Esophagus squamous epithelium (tissue), 5 donors: Measurements from ENCODE around the gene CEACAM20. TPM values are rescaled to one million over a fixed set of nuclear protein-coding genes. Genes with fewer than 3 reads are reported as not detected.
"Not testable (repeated sequence)": the region's sequence is repeated elsewhere in the genome, so short reads cannot be mapped to it uniquely, and the experiment has no call there.

Source experiments
- DNase-seq: peaks from one replicate; lab custom pipeline; 2025; lab: John Stamatoyannopoulos, UW
- H3K27ac ChIP-seq, 4 donors: fragments of 200-600 bp; sonication (generic); one replicate each; pipeline ENCODE4 v1.5.1; 2016 to 2019; ENCODE audit warnings: mild to moderate bottlenecking in 1 of 4
- H3K27me3 ChIP-seq, 4 donors: fragments of 200-600 bp; sonication (generic); 1 replicate in 3 of 4; 2 replicates in 1 of 4; pipeline versions ENCODE4 v1.5.1 to v1.6.0; 2017 to 2021; ENCODE audit warnings: antibody characterized with exemption in 1 of 4
- H3K36me3 ChIP-seq, 3 donors: fragments of 200-600 bp; sonication (generic); one replicate each; pipeline ENCODE4 v1.5.1; 2016 to 2019
- H3K4me1 ChIP-seq, 3 donors: fragments of 200-600 bp; sonication (generic); one replicate each; pipeline ENCODE4 v1.5.1; 2017 to 2019
- H3K4me3 ChIP-seq, 4 donors: fragments of 200-600 bp; sonication (generic); 1 replicate in 3 of 4; 2 replicates in 1 of 4; pipeline ENCODE4 v1.5.1; 2016 to 2019; ENCODE audit warnings: mild to moderate bottlenecking in 2 of 4, moderate library complexity in 1 of 4
- H3K9me3 ChIP-seq, 3 donors: fragments of 200-600 bp; sonication (generic); one replicate each; pipeline ENCODE4 v1.5.1; 2016 to 2019
- CTCF ChIP-seq, 6 experiments: fragments of 450-650 bp in 4 of 6; fragments of 200-600 bp in 2 of 6; sonication (generic) in 2 of 6; IDR thresholded peaks; one replicate each; pipeline ENCODE4 v1.5.1; 2016 to 2019; ENCODE audit warnings: antibody characterized with exemption in 6 of 6, mild to moderate bottlenecking in 4 of 6, moderate library complexity in 4 of 6
- POLR2A ChIP-seq, 4 donors: fragments of 450-650 bp; IDR thresholded peaks; one replicate each; pipeline ENCODE4 v1.6.1; 2017; ENCODE audit warnings: antibody characterized with exemption in 4 of 4, mild to moderate bottlenecking in 4 of 4, moderate library complexity in 3 of 4
- WGBS, 2 donors: methylation state at CpG; one replicate each; pipeline ENCODE4 v1.1.5; 2018; 5-methylcytosine and 5-hydroxymethylcytosine counted together
- intact Hi-C: fragments of 100-400 bp; cut with DNase I; formaldehyde crosslinking; loops from one replicate; pipeline ENCODE4 v1.15.0; 2022
- total RNA-seq, 4 donors: library from RNA; depleted of rRNA; stranded (reverse); fragments of >200 nt; gene quantifications; one replicate each; pipeline ENCODE4 v1.1.0, GENCODE V29; 2016
- donor health status: DM: yes; HTN: yes; CAD: no.

CEACAM20 gene
- total RNA-seq, 4 donors from 2014 or later, result not detected

- Histone ChIP-seq H3K4me3 (no peak overlapping the region), H3K9me3 (no peaks in the 10 kb centered on the region), H3K27ac (no peak overlapping the region), H3K36me3 (no peaks in the 10 kb centered on the region), H3K4me1 (no peaks in the 10 kb centered on the region), H3K27me3 (peaks cover 0 to 8% (median 0%) of the 10 kb centered on the region in 4 donors)
- intact Hi-C loops, result no loop called here
- DNase-seq, result no peak
- 74 to 80% methylated on average over 5 of the region's 5 CpGs for WGBS, 2 donors
- no peak for TF ChIP-seq CTCF (IDR thresholded peaks at IDR 0.05)
- TF ChIP-seq POLR2A (IDR thresholded peaks at IDR 0.05), result no peak
Measured at GRCh38 chr19:44551850-44552249, 22.4 kb upstream of the CEACAM20 start.

DNA sequence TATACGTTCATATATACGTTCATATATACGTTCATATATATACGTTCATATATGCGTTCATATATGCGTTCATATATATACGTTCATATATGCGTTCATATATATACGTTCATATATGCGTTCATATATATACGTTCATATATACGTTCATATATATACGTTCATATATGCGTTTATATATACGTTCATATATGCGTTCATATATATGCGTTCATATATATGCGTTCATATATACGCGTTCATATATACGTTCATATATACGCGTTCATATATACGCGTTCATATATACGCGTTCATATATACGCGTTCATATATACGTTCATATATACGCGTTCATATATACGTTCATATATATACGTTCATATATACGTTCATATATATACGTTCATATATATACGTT is 21.5 kb upstream of the CEACAM20 start:
- intact Hi-C loops, H3K27me3 ChIP-seq, H3K4me3 ChIP-seq, H3K36me3 ChIP-seq, H3K9me3 ChIP-seq, DNase-seq, H3K27ac ChIP-seq, H3K4me1 ChIP-seq: not testable (repeated sequence)
- WGBS, 2 donors, result 92 to 93% methylated on average over 37 of the region's 37 CpGs

DNA sequence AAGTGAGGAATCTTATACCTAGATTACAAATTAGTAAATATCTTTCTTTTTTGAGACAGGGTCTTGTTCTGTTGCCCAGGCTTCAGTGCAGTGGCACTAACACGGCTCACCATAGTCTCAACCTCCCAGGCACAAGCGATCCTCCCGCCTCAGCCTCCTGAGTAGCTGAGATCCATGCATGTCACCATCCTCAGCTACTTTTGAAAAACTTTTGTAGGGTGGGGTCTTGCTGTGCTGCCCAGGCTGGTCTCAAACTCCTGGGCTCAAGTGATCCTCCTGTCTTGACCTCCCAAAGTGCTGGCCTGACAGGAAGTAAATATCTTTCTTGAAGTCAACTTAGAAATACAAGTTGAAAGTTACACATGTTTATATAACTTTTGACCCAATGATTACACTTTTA is 20.0 kb upstream of the CEACAM20 start:
- Histone ChIP-seq H3K4me1 (no peaks in the 10 kb centered on the region), H3K27me3 (peaks cover 0 to 11% (median 0%) of the 10 kb centered on the region in 4 donors), H3K9me3 (no peaks in the 10 kb centered on the region), H3K4me3 (no peak overlapping the region), H3K27ac (no peak overlapping the region), H3K36me3 (no peaks in the 10 kb centered on the region)
- TF ChIP-seq CTCF (IDR thresholded peaks at IDR 0.05), result no peak
- TF ChIP-seq POLR2A (IDR thresholded peaks at IDR 0.05), result no peak
- WGBS, 2 donors, result 92 to 100% methylated on average over 3 of the region's 3 CpGs
- intact Hi-C loops, result no loop called here
- DNase-seq, result no peak

GRCh38 chr19:44548736-44549135 is 19.3 kb upstream of the CEACAM20 start:
- intact Hi-C loops, result no loop called here
- Histone ChIP-seq H3K9me3 (no peaks in the 10 kb centered on the region), H3K4me1 (no peaks in the 10 kb centered on the region), H3K27ac (no peak overlapping the region), H3K4me3 (no peak overlapping the region), H3K27me3 (peaks cover 0 to 19% (median 0%) of the 10 kb centered on the region in 4 donors), H3K36me3 (no peaks in the 10 kb centered on the region)
- no peak for DNase-seq
- WGBS, 2 donors, result 71 to 79% methylated on average over 4 of the region's 4 CpGs
- TF ChIP-seq POLR2A (IDR thresholded peaks at IDR 0.05), result no peak
- no peak for TF ChIP-seq CTCF (IDR thresholded peaks at IDR 0.05)

DNA sequence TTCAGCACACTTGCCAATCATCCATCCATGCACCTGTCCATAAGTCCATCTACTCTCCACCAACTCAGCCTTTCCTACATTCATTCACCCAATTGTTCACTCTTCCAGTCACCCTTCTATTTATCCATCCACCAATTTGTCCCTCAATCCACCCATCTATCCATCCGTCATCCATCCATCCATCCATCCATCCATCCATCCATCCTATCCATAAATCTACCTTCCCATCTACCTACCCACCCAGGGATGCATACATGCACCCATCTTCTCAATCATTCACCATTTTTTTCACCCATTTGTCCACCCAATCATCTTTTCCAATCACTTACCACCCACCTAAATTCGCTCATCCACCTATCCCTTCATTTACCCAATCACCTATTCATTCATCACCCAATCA is 14.6 kb upstream of the CEACAM20 start:
- Histone ChIP-seq H3K9me3 (no peaks in the 10 kb centered on the region), H3K4me3 (no peak overlapping the region), H3K27me3 (peaks cover 0 to 22% (median 0%) of the 10 kb centered on the region in 4 donors), H3K36me3 (no peaks in the 10 kb centered on the region), H3K27ac (no peak overlapping the region), H3K4me1 (no peaks in the 10 kb centered on the region)
- intact Hi-C loops, result no loop called here
- no peak for DNase-seq
- 35 to 53% methylated on average over 2 of the region's 2 CpGs for whole genome bisulfite sequencing, 2 donors
- TF ChIP-seq CTCF (IDR thresholded peaks at IDR 0.05), result no peak
- TF ChIP-seq POLR2A (IDR thresholded peaks at IDR 0.05), result no peak

- Histone ChIP-seq H3K36me3 (no peaks in the 10 kb centered on the region), H3K4me1 (no peaks in the 10 kb centered on the region), H3K9me3 (no peaks in the 10 kb centered on the region), H3K27ac (no peak overlapping the region), H3K4me3 (no peak overlapping the region), H3K27me3 (peaks cover 0 to 14% (median 0%) of the 10 kb centered on the region in 4 donors)
- TF ChIP-seq CTCF (IDR thresholded peaks at IDR 0.05) (no peak), POLR2A (IDR thresholded peaks at IDR 0.05) (no peak)
- 100% methylated on average over 1 of the region's 1 CpG; no CpG with 5 or more reads in 1 of the 2 donors for WGBS, 2 donors
- DNase-seq, result no peak
- intact Hi-C loops, result no loop called here
Measured at GRCh38 chr19:44542671-44543070, 13.2 kb upstream of the CEACAM20 start.
